H1 (cell line): Measurements from ENCODE around the gene STX2. TPM values are rescaled to one million over a fixed set of nuclear protein-coding genes. Genes with fewer than 3 reads are reported as not detected.

Experiments used
- MAFK ChIP-seq: IDR thresholded peaks from 2 replicates; pipeline ENCODE4 v1.6.1; 2012; ENCODE audit warnings: low read depth, mild to moderate bottlenecking, improper control_type of control experiment, low read length
- RAD21 ChIP-seq, 2 experiments: IDR thresholded peaks in 1 of 2; conservative IDR thresholded peaks in 1 of 2; 2 replicates each; pipeline ENCODE4 v1.6.1; 2011; ENCODE audit warnings: low read depth in 2 of 2, low read length in 2 of 2, improper control_type of control experiment in 1 of 2, inconsistent platforms in 1 of 2, mild to moderate bottlenecking in 1 of 2, moderate library complexity in 1 of 2
- SIX5 ChIP-seq: IDR thresholded peaks from 2 replicates; pipeline ENCODE4 v1.6.1; 2011; ENCODE audit warnings: mild to moderate bottlenecking, low read depth, low read length
- polyA plus RNA-seq, 7 experiments: library from polyadenylated mRNA; depleted of rRNA in 3 of 7; stranded (reverse) in 5 of 7; unstranded in 2 of 7; fragments of >200 nt in 5 of 7; fragments of 200-250 nt in 2 of 7; gene quantifications; 1 replicate in 5 of 7; 2 replicates in 1 of 7; 4 replicates in 1 of 7; pipeline versions ENCODE4 v1.2.1 to v1.2.3, GENCODE V29; 2011 to 2013; ENCODE audit warnings: missing spikeins in 2 of 7, mixed read lengths in 2 of 7
- total RNA-seq: library from RNA; stranded (reverse); fragmentation: NEBNext Ultra II Directional; extraction: Animal tissue kit (Norgen Biotek cat#: 25700); gene quantifications from 2 replicates; pipeline ENCODE4 v1.2.1, GENCODE V29; 2021

Gene STX2
- total and polyA plus RNA-seq, 2 of the 8 experiments (the other 6 are each of a cell fraction or from before 2014, with no cell fraction given) = 20.0 to 26.3 TPM

- TF ChIP-seq SIX5 = no peak
- peak; percentile 95 to 98 for TF ChIP-seq RAD21 (IDR thresholded peaks at IDR 0.05 in 1 of 2, conservative IDR thresholded peaks at IDR 0.05 in 1 of 2; ENCODE audit: low read depth in 2 of 2, low read length in 2 of 2)
- no peak for TF ChIP-seq MAFK
Observed at GRCh38 chr12:130747867-130748740, 90.9 kb downstream of the STX2 start (continued).
